ENCODE data around the gene COG5.

Gene COG5

GRCh38 chr7:107505997-107506673, 57.6 kb downstream of the COG5 start:
- no peak for DNase-seq (ENCODE audit: low read depth in 2 of 2)

DNA sequence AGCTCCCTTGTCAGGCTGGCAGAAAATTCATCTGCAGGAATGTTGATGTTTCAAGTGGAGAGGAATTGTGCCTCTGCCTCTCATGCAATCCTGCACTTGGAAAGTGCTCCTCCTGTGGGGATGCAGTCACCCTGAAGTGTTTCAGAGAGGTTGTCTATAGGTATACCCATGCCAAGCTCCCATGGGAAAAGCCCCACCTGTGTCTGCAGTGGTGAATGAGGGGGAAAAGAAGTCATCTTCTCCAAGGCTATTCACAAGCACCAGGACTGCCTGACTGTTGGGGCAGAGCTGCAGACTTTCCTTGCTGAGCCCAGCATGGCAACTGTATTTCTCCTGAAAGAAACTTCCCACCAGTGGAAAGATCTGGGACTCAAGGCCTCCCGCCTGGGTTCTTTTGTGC, 58.4 kb downstream of the COG5 start:
- no peak for DNase-seq (ENCODE audit: low read depth in 2 of 2)

- no peak for DNase-seq (ENCODE audit: low read depth in 2 of 2)
Measured at GRCh38 chr7:107503687-107504086, 60.0 kb downstream of the COG5 start.

DNA sequence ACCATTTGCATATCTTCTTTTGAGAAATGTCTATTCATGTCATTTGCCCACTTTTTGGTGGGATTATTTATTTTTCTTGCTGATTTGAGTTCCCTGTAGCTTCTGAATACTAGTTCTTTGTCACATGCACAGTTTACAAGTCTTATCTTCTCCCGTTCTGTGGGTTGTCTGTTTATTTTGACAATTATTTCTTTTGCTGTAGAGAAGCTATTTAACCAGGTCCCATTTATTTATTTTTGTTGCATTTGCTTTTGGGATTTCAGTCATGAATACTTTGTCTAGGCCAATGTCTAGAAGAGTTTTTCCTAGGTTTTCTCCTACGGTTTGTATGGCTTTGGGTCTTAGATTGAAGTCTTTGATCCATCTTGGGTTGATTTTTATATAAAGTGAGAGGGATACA, 60.9 kb downstream of the COG5 start:
- DNase-seq (ENCODE audit: low read depth in 2 of 2), result no peak

GRCh38 chr7:107502154-107502553, 61.6 kb downstream of the COG5 start:
- no peak for DNase-seq (ENCODE audit: low read depth in 2 of 2)

GRCh38 chr7:107501593-107501992, 62.1 kb downstream of the COG5 start:
- no peak for DNase-seq (ENCODE audit: low read depth in 2 of 2)

DNA sequence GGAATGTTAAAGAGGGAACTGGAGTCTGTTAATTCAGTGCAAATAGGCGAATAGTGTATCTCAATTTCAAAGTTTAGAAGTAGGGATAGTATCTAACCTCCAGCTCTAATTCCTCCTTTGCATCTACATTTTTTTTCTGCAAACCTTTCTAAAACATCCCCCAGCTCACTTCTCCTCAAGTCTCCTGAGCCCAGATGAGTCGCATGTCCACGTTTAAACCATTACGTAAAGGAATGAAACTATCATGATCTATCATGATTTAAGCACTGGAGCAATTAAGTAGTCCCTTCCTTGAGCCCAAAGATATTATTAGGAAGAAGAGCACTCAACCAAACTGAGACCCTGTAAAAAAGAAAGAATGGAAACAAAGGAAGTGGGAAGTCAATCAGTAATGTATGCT, 64.0 kb downstream of the COG5 start:
- no peak for DNase-seq (ENCODE audit: low read depth in 2 of 2)

DNA sequence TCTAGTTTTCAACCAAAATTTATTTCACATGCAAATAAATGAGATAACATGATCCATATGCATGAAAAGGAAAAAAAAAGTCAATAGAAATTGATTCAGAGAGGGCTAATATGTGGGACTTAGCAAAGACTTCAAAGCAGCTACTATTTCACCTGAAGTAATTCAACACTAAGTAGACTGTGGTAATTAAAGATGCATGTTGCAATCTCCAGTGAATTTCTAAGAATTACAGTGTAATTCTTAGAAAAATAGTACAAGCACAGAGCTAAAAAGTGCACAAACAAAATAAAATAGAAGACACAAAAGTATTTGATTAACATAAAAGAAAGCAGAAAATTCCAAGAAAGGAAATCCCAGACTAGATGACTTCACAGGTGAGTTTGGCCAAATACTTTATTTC, 68.2 kb downstream of the COG5 start:
- no peak for DNase-seq (ENCODE audit: low read depth in 2 of 2)

GRCh38 chr7:107494884-107495283, 68.8 kb downstream of the COG5 start:
- DNase-seq (ENCODE audit: low read depth in 2 of 2), result no peak

DNA sequence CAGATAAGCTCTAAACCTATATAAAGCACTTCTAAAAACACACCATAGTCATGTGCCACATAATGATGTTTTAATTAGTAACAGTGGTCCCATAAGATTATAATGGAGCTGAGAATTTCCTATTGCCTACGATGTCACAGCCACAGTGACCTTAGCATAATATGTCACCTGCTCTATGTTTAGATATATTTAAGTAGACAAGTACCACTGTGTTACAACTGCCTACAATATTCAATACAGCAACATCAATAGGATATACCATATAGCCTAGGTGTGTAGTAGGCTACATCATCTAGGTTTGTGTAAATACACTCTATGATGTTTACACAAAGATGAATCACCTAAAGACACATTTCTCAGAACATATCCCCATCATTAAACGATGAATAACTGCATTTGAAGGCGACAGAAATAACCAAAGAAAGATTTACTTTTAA, 69.4 kb downstream of the COG5 start:
- no peak for DNase-seq (ENCODE audit: low read depth in 2 of 2)

DNA sequence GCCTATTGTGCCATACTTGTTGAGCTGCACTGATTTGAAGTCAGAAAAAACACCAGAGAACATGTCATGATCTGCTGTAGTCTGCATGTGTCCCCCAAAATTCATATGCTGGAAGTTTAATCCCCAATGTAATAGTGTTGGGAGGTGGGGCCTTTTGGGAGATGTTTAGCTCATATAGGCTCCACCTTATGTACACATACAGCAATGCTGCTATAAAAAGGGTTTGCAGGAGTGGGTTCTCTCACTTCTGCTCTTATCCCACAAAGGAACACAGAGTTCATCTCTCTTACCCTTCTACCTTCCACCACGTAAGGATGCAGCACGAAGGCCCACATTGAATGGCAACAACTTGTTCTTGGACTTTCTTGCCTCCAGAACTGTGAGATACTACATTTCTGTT, 70.8 kb downstream of the COG5 start:
- no peak for DNase-seq (ENCODE audit: low read depth in 2 of 2)

- DNase-seq (ENCODE audit: low read depth in 2 of 2), result no peak
Measured at GRCh38 chr7:107486041-107486440, 77.7 kb downstream of the COG5 start.

DNA sequence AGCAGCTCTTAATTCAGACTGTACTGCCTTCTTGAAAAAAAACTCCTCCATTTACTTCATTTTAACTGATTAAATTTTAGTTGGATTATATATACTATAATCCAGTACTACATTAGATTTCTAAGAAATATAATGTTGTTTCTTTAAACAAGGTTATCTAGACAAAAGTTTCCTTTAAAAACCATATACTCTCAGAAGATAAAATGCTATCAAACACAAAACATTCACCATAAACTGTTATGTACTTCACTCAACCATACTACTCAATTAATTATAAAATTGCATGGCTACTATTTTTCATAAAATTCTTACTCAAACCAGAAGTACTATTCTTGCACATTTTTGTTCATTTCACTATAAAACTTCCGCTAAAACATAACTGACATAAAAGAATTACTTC, 81.1 kb downstream of the COG5 start:
- no peak for DNase-seq (ENCODE audit: low read depth in 2 of 2)

DNA sequence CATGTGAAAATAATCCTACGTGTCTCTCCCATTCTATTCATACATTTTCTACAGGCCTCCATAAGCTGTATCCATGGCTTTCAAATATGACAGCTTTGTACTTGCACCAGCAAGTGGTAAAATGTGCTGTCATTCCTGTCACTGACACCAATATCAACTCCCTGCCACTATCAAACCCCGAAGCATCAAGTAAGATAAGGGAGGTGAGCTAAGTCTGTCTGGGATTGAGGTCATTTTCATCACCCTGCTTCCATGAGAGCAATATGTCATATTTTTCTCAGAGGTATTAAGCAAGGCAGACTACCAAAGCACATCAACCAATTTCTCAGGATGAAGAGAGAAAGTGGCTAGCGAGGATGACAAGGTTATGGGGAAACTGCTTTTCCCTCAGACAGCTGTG, 82.8 kb downstream of the COG5 start:
- no peak for DNase-seq (ENCODE audit: low read depth in 2 of 2)

DNA sequence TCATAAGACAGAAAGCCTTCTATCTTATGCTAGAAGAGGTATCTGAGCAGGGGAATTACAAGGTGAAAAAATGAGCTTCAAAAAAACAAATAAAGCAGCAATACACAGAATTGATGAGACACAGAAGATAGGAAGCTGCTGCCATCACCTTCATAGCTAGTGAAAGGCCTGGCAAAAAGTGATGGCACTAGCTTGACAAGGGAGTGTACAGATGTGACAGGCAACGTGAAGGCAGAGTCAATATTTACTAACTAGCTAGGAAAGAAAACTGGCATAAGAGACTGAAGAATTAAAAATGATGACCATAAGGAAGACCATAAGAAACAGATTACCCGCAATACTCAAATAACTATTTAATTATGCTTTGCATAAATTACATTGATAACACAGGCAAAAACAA, 84.4 kb downstream of the COG5 start:
- DNase-seq (ENCODE audit: low read depth in 2 of 2), result no peak

GRCh38 chr7:107474104-107474521, 89.6 kb downstream of the COG5 start:
- DNase-seq (ENCODE audit: low read depth in 2 of 2), result no peak

- DNase-seq (ENCODE audit: low read depth in 2 of 2), result no peak
Measured at GRCh38 chr7:107472116-107472515, 91.6 kb downstream of the COG5 start.

- DNase-seq (ENCODE audit: low read depth in 2 of 2), result no peak
Measured at GRCh38 chr7:107471292-107472070, 92.2 kb downstream of the COG5 start.

DNA sequence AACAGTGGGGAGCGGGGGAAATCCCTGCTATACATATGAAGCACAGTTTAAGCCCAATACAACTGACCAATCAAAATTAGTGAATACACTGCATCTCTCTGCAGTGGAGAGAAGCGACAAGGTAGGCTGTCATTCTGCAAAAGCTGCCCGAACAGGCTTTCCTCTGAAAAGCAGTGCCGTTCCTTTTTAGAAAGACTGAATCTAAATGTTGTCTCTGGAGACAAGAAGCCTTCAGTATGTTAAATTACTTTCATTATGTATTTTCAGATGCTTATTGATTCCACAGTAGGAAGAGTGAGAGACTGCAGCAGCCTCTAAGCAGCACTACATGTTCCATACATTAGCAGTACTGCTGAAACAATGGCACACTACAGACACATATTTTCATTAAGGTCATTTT, 93.8 kb downstream of the COG5 start, which contains the start of gene GPR22:
TSS of gene GPR22 (plus strand) at position 129 of the 400 bp plus-strand sequence. CDS start 4,004 bp downstream, outside the sequence.
- DNase-seq (ENCODE audit: low read depth in 2 of 2), result no peak

- no peak for DNase-seq (ENCODE audit: low read depth in 2 of 2)
Measured at GRCh38 chr7:107468824-107469223, 94.9 kb downstream of the COG5 start.

DNA sequence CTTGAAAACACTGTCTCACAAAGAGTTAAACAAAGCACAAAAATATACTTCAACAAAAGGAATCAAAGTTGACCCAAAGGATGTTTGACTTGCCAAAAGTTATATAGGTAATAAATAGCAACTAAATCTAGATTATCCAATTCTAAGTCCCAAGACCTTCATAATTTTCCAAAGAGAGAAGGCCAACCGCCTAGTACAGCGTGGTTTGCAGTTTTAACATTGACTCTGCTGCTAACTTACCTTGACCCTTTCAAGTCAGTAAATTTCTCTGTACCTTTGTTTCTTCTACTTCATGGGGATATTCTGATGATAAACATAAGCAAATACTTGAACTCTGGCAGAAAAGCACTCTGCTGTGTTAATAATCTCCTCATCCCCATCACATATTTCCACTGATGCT, 95.7 kb downstream of the COG5 start:
- DNase-seq (ENCODE audit: low read depth in 2 of 2), result no peak

DNA sequence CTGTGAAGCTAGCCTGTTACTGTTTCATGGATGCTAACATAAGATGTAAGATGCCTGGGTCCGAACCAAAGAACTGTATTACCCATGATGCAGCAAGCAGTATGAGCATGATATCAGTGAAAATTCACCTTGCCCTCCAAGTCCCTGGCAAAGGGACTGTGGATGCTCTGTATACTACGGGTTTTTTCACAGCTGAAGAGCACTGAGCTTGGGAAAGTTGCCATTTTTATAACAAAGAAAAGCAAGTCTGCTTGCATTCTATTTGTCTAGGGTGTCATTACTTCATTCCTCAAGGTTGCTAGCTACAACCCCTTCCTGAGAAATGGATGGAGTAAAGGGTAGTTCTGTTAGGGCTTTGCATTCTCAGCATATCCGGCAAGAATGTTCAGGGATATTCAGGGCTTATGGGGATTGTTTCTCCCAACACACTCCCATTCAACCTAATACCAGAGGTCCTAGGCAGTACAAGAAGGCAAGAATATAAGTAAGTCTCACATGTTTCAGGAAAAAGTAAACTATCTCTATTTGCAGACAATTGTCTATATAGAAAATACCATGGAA, 99.0 kb downstream of the COG5 start:
- no peak for DNase-seq (ENCODE audit: low read depth in 2 of 2)
